SK-N-SH treated with all-trans-retinoic acid at 6 μM for 48 hours (cell line): Measurements from ENCODE around the gene SRPRB.

Source experiments
- ATAC-seq: fragments of 200-7000 bp; cut with Tn5 transposase; 3 replicates; pipeline ENCODE4 v1.9.1; 2020; ENCODE audit warnings: mild to moderate bottlenecking, moderate library complexity
- BACH2 ChIP-seq: fragments of 250-450 bp; sonication (Bioruptor Pico); IDR thresholded peaks from 2 replicates; pipeline ENCODE4 v1.9.0; 2021; ENCODE audit warnings: mild to moderate bottlenecking, borderline replicate concordance
- CREB5 ChIP-seq: fragments of 250-450 bp; sonication (Bioruptor Pico); IDR thresholded peaks from 2 replicates; pipeline ENCODE4 v1.5.1; 2020; ENCODE audit warnings: low read depth, mild to moderate bottlenecking, moderate library complexity
- CSDC2 ChIP-seq: fragments of 250-450 bp; sonication (Bioruptor Pico); IDR thresholded peaks from 2 replicates; pipeline ENCODE4 v1.5.0; 2020; ENCODE audit warnings: mild to moderate bottlenecking, moderate library complexity
- CSRNP3 ChIP-seq: fragments of 250-450 bp; sonication (Bioruptor Pico); IDR thresholded peaks from 2 replicates; pipeline ENCODE4 v1.5.1; 2021; ENCODE audit warnings: mild to moderate bottlenecking, moderate library complexity
- ESRRG ChIP-seq: fragments of 250-450 bp; sonication (Bioruptor Pico); IDR thresholded peaks from 2 replicates; pipeline ENCODE4 v1.6.1; 2021; ENCODE audit warnings: mild to moderate bottlenecking
- GLIS3 ChIP-seq: fragments of 250-450 bp; sonication (Bioruptor Pico); IDR thresholded peaks from 2 replicates; pipeline ENCODE4 v1.5.0; 2020; ENCODE audit warnings: mild to moderate bottlenecking, moderate library complexity
- ISL1 ChIP-seq: fragments of 250-450 bp; sonication (Bioruptor Pico); IDR thresholded peaks from 2 replicates; pipeline ENCODE4 v2.1.2; 2022; ENCODE audit warnings: mild to moderate bottlenecking, moderate library complexity
- OSR1 ChIP-seq: fragments of 250-450 bp; sonication (Bioruptor Pico); IDR thresholded peaks from 2 replicates; pipeline ENCODE4 v1.8.0; 2022; ENCODE audit warnings: moderate library complexity, mild to moderate bottlenecking, inconsistent platforms
- PATZ1 ChIP-seq: fragments of 250-450 bp; sonication (Bioruptor Pico); IDR thresholded peaks from 2 replicates; pipeline ENCODE4 v1.8.0; 2020; ENCODE audit warnings: mild to moderate bottlenecking, moderate library complexity, borderline replicate concordance
- RARB ChIP-seq: fragments of 250-450 bp; sonication (Bioruptor Pico); IDR thresholded peaks from 2 replicates; pipeline ENCODE4 v1.8.0; 2021; ENCODE audit warnings: mild to moderate bottlenecking, moderate library complexity
- SNAI2 ChIP-seq: fragments of 250-450 bp; sonication (Bioruptor Pico); IDR thresholded peaks from 2 replicates; pipeline ENCODE4 v1.5.0; 2020; ENCODE audit warnings: mild to moderate bottlenecking, moderate library complexity
- TCF4 ChIP-seq: fragments of 250-450 bp; sonication (Bioruptor Pico); IDR thresholded peaks from 2 replicates; pipeline ENCODE4 v1.8.0; 2021; ENCODE audit warnings: mild to moderate bottlenecking, moderate library complexity, borderline replicate concordance
- TOX ChIP-seq: fragments of 250-450 bp; sonication (Bioruptor Pico); IDR thresholded peaks from 2 replicates; pipeline ENCODE4 v1.8.0; 2021; ENCODE audit warnings: mild to moderate bottlenecking, moderate library complexity, borderline replicate concordance
- TSHZ2 ChIP-seq: fragments of 250-450 bp; sonication (Bioruptor Pico); IDR thresholded peaks from 2 replicates; pipeline ENCODE4 v1.5.0; 2020; ENCODE audit warnings: mild to moderate bottlenecking, moderate library complexity
- ZC3H10 ChIP-seq: fragments of 250-450 bp; sonication (Bioruptor Pico); IDR thresholded peaks from 2 replicates; pipeline ENCODE4 v1.5.1; 2021; ENCODE audit warnings: mild to moderate bottlenecking, moderate library complexity
- ZFP3 ChIP-seq: fragments of 250-450 bp; sonication (Bioruptor Pico); IDR thresholded peaks from 2 replicates; pipeline ENCODE4 v1.5.0; 2020; ENCODE audit warnings: mild to moderate bottlenecking, moderate library complexity
- ZFP30 ChIP-seq: fragments of 450-650 bp; formaldehyde crosslinking; IDR thresholded peaks from 2 replicates; pipeline ENCODE4 v1.5.0; 2022; ENCODE audit warnings: mild to moderate bottlenecking, moderate library complexity
- ZNF565 ChIP-seq: fragments of 450-650 bp; formaldehyde crosslinking; conservative IDR thresholded peaks from 2 replicates; pipeline ENCODE4 v1.5.0; 2020; ENCODE audit warnings: low read depth, mild to moderate bottlenecking, moderate library complexity
- ZNF70 ChIP-seq: fragments of 450-650 bp; formaldehyde crosslinking; IDR thresholded peaks from 2 replicates; pipeline ENCODE4 v1.5.0; 2020; ENCODE audit warnings: mild to moderate bottlenecking, moderate library complexity
- ZNF8 ChIP-seq: fragments of 450-650 bp; formaldehyde crosslinking; IDR thresholded peaks from 2 replicates; pipeline ENCODE4 v1.5.0; 2020; ENCODE audit warnings: mild to moderate bottlenecking, moderate library complexity

SRPRB gene

GRCh38 chr3:133781570-133781969 lies 24.0 kb upstream of the SRPRB start:
- ATAC-seq = no peak
- TF ChIP-seq ESRRG (CRISPR knock-in tag) = no peak
- no peak for TF ChIP-seq TSHZ2
- TF ChIP-seq ISL1 = no peak
- no peak for TF ChIP-seq ZNF565 (CRISPR knock-in tag)
- TF ChIP-seq ZNF70 (CRISPR knock-in tag) = no peak
- TF ChIP-seq CSRNP3 (CRISPR knock-in tag) = no peak
- TF ChIP-seq ZNF8 = no peak
- TF ChIP-seq ZC3H10 (CRISPR knock-in tag) = no peak
- no peak for TF ChIP-seq PATZ1 (CRISPR knock-in tag)
- no peak for TF ChIP-seq RARB (CRISPR knock-in tag)
- TF ChIP-seq BACH2 (CRISPR knock-in tag) = no peak
- TF ChIP-seq GLIS3 (CRISPR knock-in tag) = no peak
- TF ChIP-seq CREB5 (CRISPR knock-in tag) = no peak
- TF ChIP-seq SNAI2 = no peak
- TF ChIP-seq ZFP3 (CRISPR knock-in tag) = no peak

GRCh38 chr3:133782454-133782853 lies 23.2 kb upstream of the SRPRB start:
- TF ChIP-seq TSHZ2 (no peak), TOX (CRISPR knock-in tag) (no peak)
- no peak for ATAC-seq

- TF ChIP-seq ZNF8 = no peak
- no peak for TF ChIP-seq PATZ1 (CRISPR knock-in tag)
- no peak for TF ChIP-seq CREB5 (CRISPR knock-in tag)
- no peak for TF ChIP-seq TCF4
- no peak for TF ChIP-seq RARB (CRISPR knock-in tag)
- TF ChIP-seq ZFP3 (CRISPR knock-in tag) = no peak
- no peak for TF ChIP-seq BACH2 (CRISPR knock-in tag)
- no peak for TF ChIP-seq OSR1
- TF ChIP-seq TOX (CRISPR knock-in tag) = no peak
- TF ChIP-seq CSDC2 (CRISPR knock-in tag) = no peak
- TF ChIP-seq ZFP30 = no peak
- no peak for TF ChIP-seq CSRNP3 (CRISPR knock-in tag)
- TF ChIP-seq ZC3H10 (CRISPR knock-in tag) = no peak
- ATAC-seq = no peak
These were observed 21.9 kb upstream of the SRPRB start for GRCh38 chr3:133783762-133784161.
